Kidney epithelial cell (primary cell): Measurements from ENCODE around the gene TARP.

Source experiments
- DNase-seq: peaks from one replicate; pipeline ENCODE4 v3.0.0-alpha.2; 2010; ENCODE audit warnings: low read depth
- H3K27me3 ChIP-seq: 2 replicates; pipeline ENCODE4 v1.6.0; 2011; ENCODE audit warnings: low read length; ENCODE audit not compliant: control insufficient read depth, insufficient read depth
- H3K36me3 ChIP-seq: 2 replicates; pipeline ENCODE4 v1.5.1; 2011; ENCODE audit warnings: low read length; ENCODE audit not compliant: control insufficient read depth, insufficient read depth
- H3K4me3 ChIP-seq: 2 replicates; pipeline ENCODE4 v1.5.1; 2011; ENCODE audit warnings: low read depth, mild to moderate bottlenecking, control low read depth, low read length
- TF ChIP-seq, protein P1 (sequence below): IDR thresholded peaks from 2 replicates; pipeline ENCODE4 v1.5.1; 2011; ENCODE audit warnings: mild to moderate bottlenecking, moderate library complexity, low read length, control low read depth, inconsistent platforms; ENCODE audit not compliant: insufficient read depth, poor library complexity, severe bottlenecking

TARP gene

DNA sequence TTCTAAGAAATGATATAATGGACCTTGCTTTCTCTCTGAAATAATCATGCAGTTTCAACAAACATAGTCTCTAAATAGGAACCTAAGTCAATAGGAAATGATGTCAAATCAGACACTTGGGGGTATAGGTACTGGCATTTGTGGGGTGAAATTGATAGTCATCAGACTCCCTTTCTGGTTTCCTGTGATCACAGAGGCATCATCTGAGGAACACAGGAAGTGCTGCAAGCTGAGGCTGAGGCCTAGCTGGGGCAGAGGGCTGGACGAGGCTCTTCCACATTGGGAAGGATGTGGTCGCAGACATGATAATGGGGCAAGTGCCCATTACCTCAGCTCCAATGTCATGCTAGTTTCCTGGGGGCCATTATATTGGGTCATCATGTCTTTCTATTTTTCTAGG is 33.5 kb upstream of the TARP start:
- no peak overlapping the region for H3K4me3 ChIP-seq
- TF ChIP-seq, protein P1, sequence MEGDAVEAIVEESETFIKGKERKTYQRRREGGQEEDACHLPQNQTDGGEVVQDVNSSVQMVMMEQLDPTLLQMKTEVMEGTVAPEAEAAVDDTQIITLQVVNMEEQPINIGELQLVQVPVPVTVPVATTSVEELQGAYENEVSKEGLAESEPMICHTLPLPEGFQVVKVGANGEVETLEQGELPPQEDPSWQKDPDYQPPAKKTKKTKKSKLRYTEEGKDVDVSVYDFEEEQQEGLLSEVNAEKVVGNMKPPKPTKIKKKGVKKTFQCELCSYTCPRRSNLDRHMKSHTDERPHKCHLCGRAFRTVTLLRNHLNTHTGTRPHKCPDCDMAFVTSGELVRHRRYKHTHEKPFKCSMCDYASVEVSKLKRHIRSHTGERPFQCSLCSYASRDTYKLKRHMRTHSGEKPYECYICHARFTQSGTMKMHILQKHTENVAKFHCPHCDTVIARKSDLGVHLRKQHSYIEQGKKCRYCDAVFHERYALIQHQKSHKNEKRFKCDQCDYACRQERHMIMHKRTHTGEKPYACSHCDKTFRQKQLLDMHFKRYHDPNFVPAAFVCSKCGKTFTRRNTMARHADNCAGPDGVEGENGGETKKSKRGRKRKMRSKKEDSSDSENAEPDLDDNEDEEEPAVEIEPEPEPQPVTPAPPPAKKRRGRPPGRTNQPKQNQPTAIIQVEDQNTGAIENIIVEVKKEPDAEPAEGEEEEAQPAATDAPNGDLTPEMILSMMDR, result no peak
- no peaks in the 10 kb centered on the region for H3K36me3 ChIP-seq
- no peaks in the 10 kb centered on the region for H3K27me3 ChIP-seq
- no peak for DNase-seq

DNA sequence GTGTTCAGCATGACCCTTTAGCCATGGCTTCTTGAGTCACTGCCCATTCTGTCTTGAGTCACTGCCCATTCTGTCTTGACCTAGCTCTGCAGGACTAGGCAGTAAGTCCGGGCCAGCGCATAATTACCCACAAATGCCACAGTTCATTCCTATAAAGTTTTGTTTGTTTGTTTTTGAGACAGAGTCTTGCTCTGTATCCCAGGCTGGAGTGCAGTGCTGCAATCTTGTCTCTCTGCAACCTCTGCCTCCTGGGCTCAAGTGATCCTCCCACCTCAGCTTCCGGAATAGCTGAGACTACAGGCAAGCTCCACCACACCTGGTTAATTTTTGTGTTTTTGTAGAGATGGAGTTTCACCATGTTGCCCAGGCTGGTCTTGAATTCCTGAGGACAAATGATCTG is 32.7 kb upstream of the TARP start:
- H3K27me3 ChIP-seq, result no peaks in the 10 kb centered on the region
- no peak overlapping the region for H3K4me3 ChIP-seq
- DNase-seq, result no peak
- TF ChIP-seq, protein P1, result no peak
- H3K36me3 ChIP-seq, result no peaks in the 10 kb centered on the region

DNA sequence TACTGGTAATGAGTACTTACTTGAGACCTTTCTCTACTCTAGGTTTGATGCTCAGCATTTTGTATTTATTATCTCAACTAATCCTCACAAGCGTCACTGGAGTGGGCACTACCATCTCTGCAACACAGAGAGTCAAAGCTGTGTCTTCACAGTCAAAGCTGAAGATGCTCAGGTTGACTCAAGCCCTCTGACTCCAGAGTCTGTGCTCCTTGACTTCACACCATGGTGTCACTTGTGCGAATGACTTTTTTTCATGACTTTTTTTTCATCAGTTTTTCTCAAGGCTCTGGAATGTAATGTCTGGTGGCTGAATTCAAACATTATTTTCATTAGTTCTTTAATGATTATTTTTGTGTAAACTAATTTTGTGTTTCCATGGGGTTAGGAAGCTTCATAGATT is 30.4 kb upstream of the TARP start:
- Histone ChIP-seq H3K27me3 (no peaks in the 10 kb centered on the region), H3K4me3 (no peak overlapping the region), H3K36me3 (no peaks in the 10 kb centered on the region)
- DNase-seq, result no peak
- TF ChIP-seq, protein P1, result no peak

DNA sequence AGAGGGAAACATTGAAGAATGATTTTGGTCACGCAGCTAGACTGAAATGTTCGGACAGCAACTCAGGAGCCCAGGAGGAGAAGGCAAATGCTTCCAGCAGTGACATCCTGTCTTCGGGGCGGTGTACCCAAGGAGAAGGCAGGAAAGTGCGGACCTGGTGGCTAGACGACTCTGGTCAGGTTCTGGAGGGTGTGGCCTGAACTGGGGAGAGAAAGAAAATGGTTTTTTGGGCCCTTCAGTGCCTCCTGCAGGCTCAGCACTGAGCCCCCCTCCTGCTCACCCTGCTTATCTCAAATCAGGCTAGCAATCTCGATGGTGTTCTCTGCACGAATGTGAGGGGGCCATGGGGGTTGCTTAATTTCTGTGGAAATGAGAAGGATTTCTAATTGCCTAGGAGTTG is 26.7 kb upstream of the TARP start:
- no peak for DNase-seq
- no peaks in the 10 kb centered on the region for H3K27me3 ChIP-seq
- no peaks in the 10 kb centered on the region for H3K36me3 ChIP-seq
- TF ChIP-seq, protein P1, result no peak
- H3K4me3 ChIP-seq, result no peak overlapping the region

DNA sequence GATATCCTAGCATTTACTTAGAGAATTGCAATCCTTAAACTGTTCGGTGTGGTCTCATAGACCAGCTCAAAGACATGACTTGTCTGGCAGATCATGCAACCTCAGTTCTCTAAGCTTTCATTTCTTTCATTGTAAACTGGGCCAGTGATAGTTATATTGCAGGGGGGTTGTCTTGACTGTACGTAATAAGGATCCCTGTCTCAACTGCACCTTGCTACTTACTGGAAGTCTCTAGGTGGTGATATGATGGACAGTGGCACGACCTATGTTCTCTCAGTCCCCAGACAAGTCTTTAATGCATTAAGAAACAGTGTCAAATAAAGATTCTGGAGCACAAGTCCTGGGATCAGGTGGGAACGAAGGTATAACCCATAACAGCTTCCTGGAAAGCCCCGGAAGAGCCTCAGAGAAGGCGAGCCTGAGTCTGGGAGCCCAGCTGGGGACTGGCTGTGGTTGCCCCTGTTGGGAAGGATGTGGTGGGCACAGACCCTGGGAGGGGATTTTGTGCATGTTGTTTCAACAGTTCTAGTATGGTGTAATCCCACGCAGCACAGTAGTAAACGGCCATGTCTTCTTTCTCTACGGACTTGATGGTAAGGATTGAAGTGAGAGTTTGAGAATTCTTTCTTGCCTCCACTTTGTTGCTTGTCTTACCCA is 26.0 kb upstream of the TARP start:
- Histone ChIP-seq H3K36me3 (no peaks in the 10 kb centered on the region), H3K27me3 (no peaks in the 10 kb centered on the region), H3K4me3 (no peak overlapping the region)
- no peak for DNase-seq
- TF ChIP-seq, protein P1, result no peak
